NOMO-1 treated with dmso at 0.1 percent for 144 hours (cell line): ENCODE measurements around the gene SCLY.
A peak's percentile ranks its signal among the peaks of the same experiment; 100 is the strongest.
"Not testable (repeated sequence)": the region's sequence is repeated elsewhere in the genome, so short reads cannot be mapped to it uniquely, and the experiment has no call there.

Experiments
- DNase-seq: peaks from one replicate; lab custom pipeline; 2025; ENCODE audit not compliant: unreplicated experiment; lab: John Stamatoyannopoulos, UW

SCLY gene

GRCh38 chr2:238060542-238061314 lies at the start of gene SCLY:
TSS of gene SCLY (plus strand) at chr2:238061001. CDS start at chr2:238061055, 54 bp downstream.
- peak; percentile 92 for DNase-seq

GRCh38 chr2:238013806-238014205 lies 47.0 kb upstream of the SCLY start:
- DNase-seq, result no peak

- no peak for DNase-seq
These were observed 45.1 kb upstream of the SCLY start for GRCh38 chr2:238015705-238016104.

GRCh38 chr2:238016526-238016925 lies 44.3 kb upstream of the SCLY start:
- DNase-seq, result no peak

GRCh38 chr2:238019962-238020361 lies 40.8 kb upstream of the SCLY start:
- no peak for DNase-seq

- no peak for DNase-seq
These were observed 40.0 kb upstream of the SCLY start for GRCh38 chr2:238020816-238021215.

GRCh38 chr2:238021327-238021726 lies 39.5 kb upstream of the SCLY start:
- no peak for DNase-seq

GRCh38 chr2:238022594-238023157 lies 38.1 kb upstream of the SCLY start:
- no peak for DNase-seq

GRCh38 chr2:238023608-238024007 lies 37.2 kb upstream of the SCLY start:
- DNase-seq, result no peak

- DNase-seq, result no peak
These were observed 35.8 kb upstream of the SCLY start for GRCh38 chr2:238024986-238025385.

GRCh38 chr2:238025741-238026360 lies 35.0 kb upstream of the SCLY start:
- DNase-seq, result no peak

GRCh38 chr2:238027058-238027457 lies 33.7 kb upstream of the SCLY start:
- DNase-seq, result no peak

- no peak for DNase-seq
These were observed 33.0 kb upstream of the SCLY start for GRCh38 chr2:238027591-238028415.

GRCh38 chr2:238029853-238030252 lies 30.9 kb upstream of the SCLY start:
- DNase-seq, result no peak

GRCh38 chr2:238030422-238031155 lies 30.2 kb upstream of the SCLY start:
- no peak for DNase-seq

- DNase-seq, result no peak
These were observed 29.1 kb upstream of the SCLY start for GRCh38 chr2:238031751-238032150.

GRCh38 chr2:238032755-238033337 lies 28.0 kb upstream of the SCLY start:
- no peak for DNase-seq

- not testable (repeated sequence) for DNase-seq
These were observed 26.8 kb upstream of the SCLY start for GRCh38 chr2:238033991-238034390.

GRCh38 chr2:238038203-238038602 lies 22.6 kb upstream of the SCLY start:
- no peak for DNase-seq

GRCh38 chr2:238039151-238039550 lies 21.6 kb upstream of the SCLY start:
- no peak for DNase-seq
